Effector memory CD8-positive, alpha-beta T cell (primary cell): ENCODE measurements around the gene STING1.

Experiments
- ATAC-seq: fragments of 150-1000 bp; cut with Tn5 transposase; replicated peaks from 2 replicates; pipeline ENCODE4 v1.10.0; 2021; ENCODE audit warnings: mild to moderate bottlenecking, moderate library complexity
- DNase-seq, 3 experiments: peaks; one replicate each; pipeline ENCODE4 v3.0.0; 2021
- H3K27ac Mint-ChIP-seq, 2 donors: one replicate each; pipeline ENCODE4 v1.8.0; 2022; ENCODE audit warnings: mild to moderate bottlenecking in 2 of 2, mixed read lengths in 2 of 2, moderate library complexity in 2 of 2
- H3K27me3 Mint-ChIP-seq, 2 donors: one replicate each; pipeline ENCODE4 v1.8.0; 2022; ENCODE audit warnings: mixed read lengths in 2 of 2
- H3K36me3 Mint-ChIP-seq: one replicate; pipeline ENCODE4 v1.8.0; 2022; ENCODE audit warnings: mild to moderate bottlenecking, moderate library complexity, mixed read lengths; ENCODE audit not compliant: insufficient read depth
- H3K4me1 Mint-ChIP-seq, 2 donors: one replicate each; pipeline ENCODE4 v1.8.0; 2022; ENCODE audit warnings: low read depth in 2 of 2, mixed read lengths in 2 of 2
- H3K4me3 Mint-ChIP-seq, 2 donors: one replicate each; pipeline ENCODE4 v1.8.0; 2022; ENCODE audit warnings: mild to moderate bottlenecking in 2 of 2, mixed read lengths in 2 of 2, moderate library complexity in 2 of 2
- H3K9me3 Mint-ChIP-seq, 2 donors: one replicate each; pipeline ENCODE4 v1.8.0; 2022; ENCODE audit warnings: mixed read lengths in 2 of 2

Gene STING1

DNA sequence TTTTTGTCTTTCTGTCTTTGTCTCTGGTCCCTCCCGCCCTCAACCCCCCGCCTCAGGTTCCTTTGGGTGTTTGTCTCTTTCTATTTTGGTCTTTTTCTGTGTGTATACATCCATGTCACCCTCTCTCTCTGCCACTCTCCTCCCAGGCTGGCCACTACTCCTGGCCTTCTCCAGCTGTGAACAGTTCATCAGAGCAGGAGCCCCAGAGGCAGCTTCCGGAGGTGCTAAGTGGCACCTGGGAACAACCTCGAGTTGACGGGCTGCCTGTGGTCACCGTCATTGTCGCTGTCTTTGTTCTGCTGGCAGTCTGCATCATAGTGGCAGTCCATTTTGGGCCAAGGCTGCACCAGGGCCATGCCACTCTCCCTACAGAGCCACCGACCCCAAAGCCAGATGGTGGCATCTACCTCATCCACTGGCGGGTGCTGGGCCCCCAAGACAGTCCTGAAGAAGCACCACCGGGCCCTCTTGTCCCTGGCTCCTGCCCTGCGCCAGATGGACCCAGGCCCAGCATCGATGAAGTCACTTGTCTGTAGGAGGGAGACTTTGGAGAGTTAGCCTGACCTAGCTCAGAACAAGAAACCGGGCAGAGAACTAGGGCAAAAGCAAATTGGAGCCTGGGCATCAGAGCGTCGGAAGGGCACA is 10.1 kb downstream of the STING1 start:
- Mint-ChIP-seq H3K4me1 (peaks cover 54 to 66% of the 10 kb centered on the region in 2 donors), H3K4me3 (peak overlapping the region; percentile 91 to 92), H3K27me3 (no peaks in the 10 kb centered on the region), H3K36me3 (peaks cover 24% of the 10 kb centered on the region), H3K9me3 (no peaks in the 10 kb centered on the region), H3K27ac (peak overlapping the region; percentile 84 to 96)
- no peak for ATAC-seq
- DNase-seq, result no peak

DNA sequence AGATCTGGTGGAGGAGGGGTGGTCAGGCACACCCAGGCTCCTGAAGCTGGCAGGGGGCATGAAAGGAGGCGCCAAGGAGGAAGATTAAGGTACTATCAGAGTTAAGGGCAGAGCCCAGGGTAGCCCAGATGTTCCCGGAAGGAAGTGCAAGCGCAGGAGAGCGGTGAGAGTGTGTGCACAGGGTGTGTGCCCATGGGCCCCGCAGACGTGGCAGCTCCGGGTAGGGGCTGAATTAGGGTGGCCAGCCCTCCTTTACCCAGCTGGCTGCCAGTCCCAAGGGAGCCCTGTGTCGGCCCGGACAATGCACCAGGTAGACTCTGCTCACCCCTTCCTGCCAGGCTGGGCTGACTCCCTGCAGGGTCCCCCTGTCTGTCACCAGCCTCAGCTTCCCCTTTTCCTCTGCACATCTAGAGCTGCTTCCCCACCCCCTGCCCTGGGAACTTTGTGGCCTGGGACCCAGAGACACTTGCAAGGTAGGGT is 11.7 kb downstream of the STING1 start, which contains the start of gene SMIM33:
Gene SMIM33 (plus strand): TSS at position 184 of the 480 bp plus-strand sequence. CDS start 118 bp downstream, at position 302.
- DNase-seq (no peak), ATAC-seq (peak; percentile 73)
- peak within 1 kb of the TSS; percentile 91 to 92 for H3K4me3 Mint-ChIP-seq
- peaks cover 50 to 59% of the 10 kb centered on the region in 2 donors for H3K4me1 Mint-ChIP-seq
- H3K36me3 Mint-ChIP-seq, result peaks cover 15% of the 10 kb centered on the region
- H3K27ac Mint-ChIP-seq, result peak within 1 kb of the TSS; percentile 84 to 96
- H3K27me3 Mint-ChIP-seq, result no peaks in the 10 kb centered on the region
- H3K9me3 Mint-ChIP-seq, result no peaks in the 10 kb centered on the region

DNA sequence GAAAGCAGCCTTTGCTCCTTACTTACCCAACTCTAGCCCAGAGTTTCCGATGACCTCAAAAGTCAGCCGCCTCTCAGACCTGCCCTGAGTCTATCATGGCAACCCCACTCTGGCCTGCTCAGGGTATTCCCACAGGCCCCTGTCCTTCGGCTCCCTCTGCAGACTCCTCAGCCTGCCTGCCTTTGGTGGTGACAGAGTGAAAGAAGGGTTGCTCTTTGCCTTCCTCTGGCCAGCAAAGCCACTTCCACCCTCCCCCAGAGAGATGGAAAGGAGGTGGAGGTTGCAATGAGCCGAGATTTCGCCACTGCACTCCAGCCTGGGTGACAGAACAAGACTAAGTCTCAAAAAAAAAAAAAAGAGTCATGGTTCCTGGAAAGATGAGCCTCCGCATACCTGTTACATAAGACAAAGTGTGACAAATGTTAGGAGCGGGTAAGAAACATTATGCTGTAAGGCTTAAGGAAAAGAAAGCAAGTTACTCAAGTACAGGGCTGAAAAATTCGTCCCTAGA is 14.1 kb downstream of the STING1 start:
- no peaks in the 10 kb centered on the region for H3K9me3 Mint-ChIP-seq
- DNase-seq, result no peak
- peaks cover 35 to 41% of the 10 kb centered on the region in 2 donors for H3K4me1 Mint-ChIP-seq
- H3K36me3 Mint-ChIP-seq, result peaks cover under 1% of the 10 kb centered on the region
- H3K27ac Mint-ChIP-seq, result peak overlapping the region; percentile 88 to 89
- peak overlapping the region; percentile 47 to 92 for H3K4me3 Mint-ChIP-seq
- no peaks in the 10 kb centered on the region for H3K27me3 Mint-ChIP-seq
- peak; percentile 36 for ATAC-seq

DNA sequence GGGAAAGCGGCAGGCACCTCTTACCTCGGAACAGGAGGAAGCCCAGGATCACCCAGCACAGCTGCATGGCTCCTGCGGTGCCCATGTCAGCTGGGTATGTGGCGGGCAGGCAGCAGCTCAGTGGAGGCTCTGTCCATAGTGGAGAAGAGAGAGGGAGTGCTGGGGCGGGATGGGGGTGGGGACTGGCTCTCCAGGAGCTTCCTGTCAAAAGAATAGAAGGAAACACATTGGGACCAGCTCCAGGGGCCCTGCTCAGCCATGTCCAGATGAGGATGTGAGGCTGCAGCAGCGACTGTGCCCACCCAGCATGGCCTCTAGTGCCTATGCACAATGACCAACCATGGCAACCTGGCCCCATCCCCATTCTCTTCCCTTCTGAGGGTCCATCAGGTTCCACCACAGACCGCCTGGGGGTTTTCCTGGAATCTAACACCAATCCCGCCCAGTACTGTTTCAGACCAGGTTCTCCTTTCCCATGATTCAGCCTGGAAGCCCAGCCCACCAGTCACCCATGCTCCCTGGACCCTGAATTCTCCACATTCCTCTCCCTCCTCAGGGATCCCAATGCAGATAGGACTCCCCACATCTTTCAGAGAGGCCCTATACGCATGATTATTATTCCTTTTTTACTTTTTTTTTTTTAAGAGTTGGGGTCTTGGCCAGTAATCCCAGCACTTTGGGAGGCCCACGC is 19.8 kb downstream of the STING1 start, which contains the start of gene ECSCR:
Gene ECSCR (minus strand): TSS at position 158 of the 691 bp plus-strand sequence. CDS start 73 bp downstream, at position 85.
- Mint-ChIP-seq H3K27ac (peak within 1 kb of the TSS; percentile 16 to 49), H3K4me1 (peaks cover 15 to 18% of the 10 kb centered on the region in 2 donors), H3K4me3 (no peak within 1 kb of the TSS), H3K27me3 (no peaks in the 10 kb centered on the region), H3K36me3 (no peaks in the 10 kb centered on the region), H3K9me3 (no peaks in the 10 kb centered on the region)
- no peak for ATAC-seq
- DNase-seq, result no peak

DNA sequence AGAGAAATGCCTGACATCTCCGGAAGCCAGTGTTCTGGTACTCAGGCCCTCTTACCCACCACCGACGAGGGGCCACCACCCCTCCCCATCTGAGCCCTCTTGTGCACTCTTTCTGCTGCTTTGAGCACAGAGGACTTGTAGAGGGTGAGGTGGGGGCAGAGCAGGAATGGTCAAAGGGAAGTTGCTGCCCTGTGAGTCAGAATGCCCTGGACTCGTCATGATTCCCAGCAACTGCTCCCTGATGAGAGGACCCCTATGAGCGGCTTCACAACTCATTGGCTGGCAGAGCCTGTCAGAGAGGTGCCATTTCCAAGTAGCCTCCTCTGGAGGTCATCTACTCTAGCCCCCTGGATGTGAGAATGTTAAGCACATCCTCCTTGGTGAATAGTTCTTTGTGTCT is 20.9 kb downstream of the STING1 start:
- peaks cover 25 to 27% of the 10 kb centered on the region in 2 donors for H3K4me1 Mint-ChIP-seq
- ATAC-seq (no peak), DNase-seq (no peak)
- H3K27ac Mint-ChIP-seq, result peak overlapping the region in 1 of 2 donors; percentile 16
- H3K27me3 Mint-ChIP-seq, result no peaks in the 10 kb centered on the region
- H3K36me3 Mint-ChIP-seq, result no peaks in the 10 kb centered on the region
- no peaks in the 10 kb centered on the region for H3K9me3 Mint-ChIP-seq
- H3K4me3 Mint-ChIP-seq, result no peak overlapping the region

DNA sequence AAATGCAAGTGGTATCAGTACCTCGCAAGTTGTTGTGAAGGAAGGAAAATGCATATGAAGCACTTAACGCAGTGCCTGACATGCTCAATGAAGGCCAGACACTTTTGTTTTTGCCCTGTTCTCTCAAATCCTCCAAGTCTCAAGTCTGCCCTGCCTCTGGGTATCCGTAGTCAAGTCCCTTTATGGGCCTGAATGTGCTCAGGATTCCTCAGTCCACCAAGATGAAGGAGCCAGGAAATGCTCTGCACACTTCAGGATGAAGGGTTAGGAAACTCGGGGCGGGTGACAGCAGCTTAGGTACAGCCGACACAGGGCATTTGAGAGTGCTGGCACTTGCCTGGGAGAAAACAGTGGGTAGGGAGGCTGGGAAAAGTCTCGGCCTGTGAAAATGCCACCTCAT is 21.4 kb downstream of the STING1 start:
- no peak overlapping the region for H3K4me3 Mint-ChIP-seq
- H3K9me3 Mint-ChIP-seq, result no peaks in the 10 kb centered on the region
- peaks cover 30% of the 10 kb centered on the region in 2 donors for H3K4me1 Mint-ChIP-seq
- DNase-seq (no peak), ATAC-seq (no peak)
- H3K27me3 Mint-ChIP-seq, result no peaks in the 10 kb centered on the region
- H3K27ac Mint-ChIP-seq, result peak overlapping the region in 1 of 2 donors; percentile 16
- no peaks in the 10 kb centered on the region for H3K36me3 Mint-ChIP-seq

DNA sequence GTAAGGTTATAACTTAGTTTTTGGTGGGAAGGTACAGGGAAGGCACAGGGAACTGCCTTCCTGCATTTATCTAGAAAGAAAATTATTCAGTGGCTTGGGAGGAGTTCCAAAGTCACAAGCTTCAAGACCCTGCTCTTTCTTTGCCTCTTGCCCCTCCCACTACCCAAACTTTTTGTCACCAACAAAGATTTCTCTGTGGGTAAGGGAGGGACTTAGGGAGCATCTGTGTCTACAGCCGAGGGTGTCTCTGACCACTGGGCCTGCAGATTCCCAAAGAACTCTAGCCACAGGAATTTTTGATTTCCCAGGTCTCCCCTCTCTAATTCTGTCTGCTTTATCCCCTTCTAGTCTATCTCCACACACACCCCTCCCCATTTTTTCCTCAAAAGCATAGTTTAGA is 22.1 kb downstream of the STING1 start:
- Mint-ChIP-seq H3K36me3 (peaks cover 2% of the 10 kb centered on the region), H3K27me3 (no peaks in the 10 kb centered on the region), H3K9me3 (no peaks in the 10 kb centered on the region), H3K4me3 (peak overlapping the region in 1 of 2 donors; percentile 37), H3K4me1 (peaks cover 30 to 31% of the 10 kb centered on the region in 2 donors), H3K27ac (no peak overlapping the region)
- DNase-seq (no peak), ATAC-seq (no peak)

DNA sequence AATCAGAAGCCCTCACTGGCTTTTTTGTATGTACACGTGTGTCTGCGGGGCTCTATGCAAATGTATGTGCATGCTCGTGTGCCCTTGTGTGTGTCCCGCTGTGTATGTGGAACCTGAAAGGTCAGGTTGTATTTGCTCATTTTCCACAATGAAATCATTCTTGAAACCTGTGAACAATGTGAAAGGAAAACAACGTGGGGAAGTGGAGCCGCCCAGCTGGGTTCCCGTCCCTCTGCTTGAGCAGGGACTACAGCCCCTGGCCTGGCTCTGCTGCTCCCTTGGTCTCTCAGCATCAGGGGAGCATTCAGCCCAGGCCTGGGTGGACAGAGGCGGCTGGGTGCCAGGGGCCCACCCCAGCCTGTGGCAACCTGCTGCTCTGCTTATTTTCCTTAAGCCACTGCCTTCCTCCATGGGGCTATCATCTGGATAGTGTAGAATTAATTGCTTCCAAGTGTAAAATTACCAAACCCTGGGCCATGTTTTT is 23.1 kb downstream of the STING1 start:
- no peak for ATAC-seq
- peak overlapping the region; percentile 37 to 66 for H3K4me3 Mint-ChIP-seq
- DNase-seq, result no peak
- H3K27ac Mint-ChIP-seq, result peak overlapping the region; percentile 92 to 93
- H3K36me3 Mint-ChIP-seq, result peaks cover 11% of the 10 kb centered on the region
- peaks cover 39 to 40% of the 10 kb centered on the region in 2 donors for H3K4me1 Mint-ChIP-seq
- no peaks in the 10 kb centered on the region for H3K9me3 Mint-ChIP-seq
- H3K27me3 Mint-ChIP-seq, result no peaks in the 10 kb centered on the region

DNA sequence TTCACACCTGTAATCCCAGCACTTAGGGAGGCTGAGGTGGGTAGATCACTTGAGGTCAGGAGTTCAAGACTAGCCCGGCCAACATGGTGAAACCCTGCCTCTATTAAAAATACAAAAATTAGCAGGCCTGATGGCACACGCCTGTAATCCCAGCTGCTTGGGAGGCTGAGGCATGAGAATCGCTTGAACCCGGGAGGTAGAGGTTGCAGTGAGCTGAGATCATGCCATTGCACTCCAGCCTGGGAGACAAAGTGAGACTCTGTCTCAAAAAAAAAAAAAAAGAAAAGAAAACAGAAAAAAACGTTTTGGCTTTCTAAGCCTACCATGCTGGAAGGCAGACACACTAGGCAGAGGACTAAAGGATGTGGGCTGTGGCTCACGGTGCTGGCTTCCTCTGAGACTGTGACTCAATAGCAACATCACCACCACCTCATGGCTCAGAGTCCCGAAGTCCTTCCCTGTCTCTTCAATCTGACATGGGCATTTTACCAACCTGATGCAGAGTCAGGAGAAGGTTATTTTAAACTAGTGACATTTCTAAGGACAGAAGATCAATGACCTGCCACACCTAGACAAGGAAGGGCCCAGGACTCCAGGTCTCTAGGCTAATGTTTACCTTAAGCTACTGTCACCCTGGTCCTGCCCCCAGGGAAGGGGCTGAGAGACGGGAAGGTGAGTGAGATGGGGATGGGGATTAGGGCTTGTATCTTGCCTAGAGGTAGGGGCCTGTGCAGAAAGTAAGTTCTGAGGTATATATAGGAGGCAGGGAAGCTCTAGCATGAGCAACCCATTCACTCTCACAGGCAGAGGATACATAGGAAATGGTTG is 23.8 kb downstream of the STING1 start:
- ATAC-seq (peak; percentile 89), DNase-seq (peak; percentile 68 to 69 (median 68))
- H3K9me3 Mint-ChIP-seq, result no peaks in the 10 kb centered on the region
- H3K36me3 Mint-ChIP-seq, result peaks cover 18% of the 10 kb centered on the region
- H3K27ac Mint-ChIP-seq, result peak overlapping the region; percentile 92 to 93
- peaks cover 46% of the 10 kb centered on the region in 2 donors for H3K4me1 Mint-ChIP-seq
- no peaks in the 10 kb centered on the region for H3K27me3 Mint-ChIP-seq
- peak overlapping the region; percentile 66 to 75 for H3K4me3 Mint-ChIP-seq

DNA sequence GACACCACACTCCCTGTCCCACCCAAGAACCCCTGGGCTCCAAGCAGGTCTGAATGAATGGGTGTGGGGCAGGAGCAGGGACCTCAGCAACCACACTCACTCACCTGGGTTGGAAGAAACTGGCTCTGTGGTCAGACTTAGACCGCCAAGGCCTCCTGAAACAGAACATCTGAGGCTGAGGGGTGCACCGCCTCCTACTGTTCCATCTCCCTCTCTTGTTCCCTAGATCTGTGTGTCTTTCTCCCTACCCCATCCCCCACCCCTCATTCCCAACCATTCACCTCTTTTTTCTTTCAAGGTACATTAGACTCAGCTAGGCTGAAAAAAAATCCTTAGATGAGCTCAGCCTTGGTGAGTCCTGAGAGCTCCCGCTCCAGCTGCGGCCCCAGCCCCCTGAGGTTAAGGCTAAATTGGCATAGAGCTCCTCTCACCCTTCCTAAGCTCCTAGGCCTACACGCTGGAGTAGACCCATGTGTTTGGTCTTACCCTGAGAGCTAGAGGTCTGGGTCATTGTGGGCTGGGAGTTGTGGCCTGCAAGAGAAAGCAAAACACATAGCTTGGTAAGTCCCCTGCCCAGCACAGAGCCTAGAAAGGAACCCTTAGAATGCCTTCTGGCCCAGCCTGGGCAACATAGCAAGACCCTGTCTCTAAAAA is 24.8 kb downstream of the STING1 start:
- ATAC-seq (no peak), DNase-seq (no peak)
- peaks cover 21% of the 10 kb centered on the region for H3K36me3 Mint-ChIP-seq
- H3K9me3 Mint-ChIP-seq, result no peaks in the 10 kb centered on the region
- peak overlapping the region; percentile 83 to 92 for H3K27ac Mint-ChIP-seq
- peaks cover 49 to 50% of the 10 kb centered on the region in 2 donors for H3K4me1 Mint-ChIP-seq
- no peaks in the 10 kb centered on the region for H3K27me3 Mint-ChIP-seq
- H3K4me3 Mint-ChIP-seq, result peak overlapping the region; percentile 66 to 75

DNA sequence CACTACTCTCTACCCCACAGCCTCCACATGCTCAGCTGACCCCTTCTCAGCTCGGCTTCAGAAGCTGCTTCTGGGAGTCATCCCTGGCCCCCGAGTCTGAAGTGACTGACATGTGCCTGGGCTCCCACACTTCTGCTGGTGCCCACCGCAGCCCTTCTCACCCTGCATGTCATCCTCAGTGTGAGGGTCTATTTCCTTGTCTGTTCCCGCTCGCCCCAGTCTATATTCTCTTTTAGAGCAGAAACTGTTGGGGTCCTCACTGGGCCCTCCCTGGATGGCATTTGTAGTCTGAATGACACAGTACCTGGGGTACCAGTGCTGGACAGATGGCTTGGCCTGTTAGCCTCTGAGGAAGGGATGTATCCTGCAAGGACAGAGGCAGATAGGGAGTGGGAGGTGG is 25.3 kb downstream of the STING1 start:
- peaks cover 49 to 50% of the 10 kb centered on the region in 2 donors for H3K4me1 Mint-ChIP-seq
- DNase-seq, result no peak
- peak overlapping the region in 1 of 2 donors; percentile 13 for H3K4me3 Mint-ChIP-seq
- peak overlapping the region; percentile 66 to 83 for H3K27ac Mint-ChIP-seq
- H3K36me3 Mint-ChIP-seq, result peaks cover 21% of the 10 kb centered on the region
- no peaks in the 10 kb centered on the region for H3K27me3 Mint-ChIP-seq
- ATAC-seq, result no peak
- no peaks in the 10 kb centered on the region for H3K9me3 Mint-ChIP-seq

DNA sequence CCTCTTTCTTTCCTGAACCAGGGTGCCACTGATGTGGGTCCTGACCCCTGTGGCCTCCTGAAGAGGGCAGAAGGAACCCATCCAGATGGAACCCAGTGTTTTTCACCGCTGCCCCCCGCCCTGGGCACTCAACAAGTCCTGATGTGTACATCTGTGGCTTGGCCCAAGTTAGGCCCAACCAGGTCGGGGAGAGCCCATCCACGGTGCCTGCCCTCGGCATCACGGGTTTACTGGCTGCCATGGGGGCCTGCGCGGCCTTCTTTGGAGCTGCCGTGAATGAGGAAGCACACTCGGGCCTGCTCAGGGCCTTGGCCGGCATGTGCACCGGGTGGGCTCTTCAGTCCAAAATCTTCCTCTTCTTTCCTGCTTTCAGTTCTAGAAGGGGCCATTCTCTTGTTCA is 25.8 kb downstream of the STING1 start:
- no peak for ATAC-seq
- peaks cover 47 to 50% of the 10 kb centered on the region in 2 donors for H3K4me1 Mint-ChIP-seq

More for the DNA sequence above, 25.8 kb downstream of the STING1 start:
- DNase-seq, result no peak
- Mint-ChIP-seq H3K4me3 (no peak overlapping the region), H3K36me3 (peaks cover 21% of the 10 kb centered on the region), H3K27ac (peak overlapping the region; percentile 66 to 83), H3K27me3 (no peaks in the 10 kb centered on the region), H3K9me3 (no peaks in the 10 kb centered on the region)
